Heart right ventricle (tissue), 16 donors: ENCODE measurements around the gene ZNF213. TPM values are rescaled to one million over a fixed set of nuclear protein-coding genes. Genes with fewer than 3 reads are reported as not detected.

ENCODE experiments used
- ATAC-seq, 8 donors: fragments of 200-7000 bp; cut with Tn5 transposase; one replicate each; pipeline ENCODE4 v1.9.1; 2020; ENCODE audit warnings: mild to moderate bottlenecking in 8 of 8, moderate library complexity in 8 of 8, moderate number of reproducible peaks in 1 of 8
- DNase-seq, 2 donors: peaks; one replicate each; pipeline ENCODE4 v3.0.0-alpha.2; 2020
- H3K27ac ChIP-seq, 10 donors: fragments of 200-600 bp; sonication (generic) in 2 of 10; one replicate each; pipeline versions ENCODE4 v1.5.0 to v1.8.0; 2020 to 2022; ENCODE audit warnings: mild to moderate bottlenecking in 3 of 10
- H3K27me3 ChIP-seq, 7 donors: fragments of 200-600 bp; one replicate each; pipeline ENCODE4 v1.8.0; 2021 to 2022; ENCODE audit warnings: mild to moderate bottlenecking in 2 of 7
- H3K36me3 ChIP-seq, 9 donors: fragments of 200-600 bp; sonication (generic) in 1 of 9; one replicate each; pipeline versions ENCODE4 v1.5.0 to v1.8.0; 2020 to 2022; ENCODE audit warnings: mild to moderate bottlenecking in 2 of 9
- H3K4me1 ChIP-seq, 9 donors: fragments of 200-600 bp; sonication (generic) in 1 of 9; one replicate each; pipeline versions ENCODE4 v1.5.0 to v1.8.0; 2020 to 2022; ENCODE audit warnings: mild to moderate bottlenecking in 4 of 9
- H3K4me3 ChIP-seq, 10 donors: fragments of 200-600 bp; sonication (generic) in 2 of 10; one replicate each; pipeline versions ENCODE4 v1.5.0 to v1.8.0; 2020 to 2022; ENCODE audit warnings: mild to moderate bottlenecking in 7 of 10, moderate library complexity in 2 of 10
- H3K9me3 ChIP-seq, 11 donors: fragments of 200-600 bp in 10 of 11; sonication (generic) in 2 of 11; one replicate each; pipeline versions ENCODE4 v1.5.0 to v1.8.0; 2013 to 2022; ENCODE audit warnings: mild to moderate bottlenecking in 2 of 11, control low read depth in 1 of 11, moderate library complexity in 1 of 11
- CTCF ChIP-seq, 9 donors: fragments of 200-600 bp; sonication (generic) in 2 of 9; IDR thresholded peaks; one replicate each; pipeline versions ENCODE4 v1.5.0 to v1.8.0; 2021 to 2022; ENCODE audit warnings: antibody characterized with exemption in 9 of 9, mild to moderate bottlenecking in 5 of 9, moderate library complexity in 1 of 9
- WGBS, 2 donors: extraction: QIAGEN DNeasy Blood & Tissue Kit; methylation state at CpG; one replicate each; pipeline ENCODE4 v1.1.7; 2013; ENCODE audit warnings: inconsistent platforms in 1 of 2; 5-methylcytosine and 5-hydroxymethylcytosine counted together
- intact Hi-C, 10 donors: fragments of 100-400 bp; cut with DNase I; formaldehyde crosslinking; loops; one replicate each; pipeline versions ENCODE4 v1.11.1 to v1.14.2; 2022
- polyA plus RNA-seq, 2 donors: library from polyadenylated mRNA; stranded (reverse); fragments of 200-250 nt; gene quantifications; one replicate each; pipeline ENCODE4 v1.2.3, GENCODE V29; 2013
- total RNA-seq, 10 donors: library from RNA; stranded (reverse); fragmentation: NEBNext Ultra II Directional in 3 of 10; extraction: Animal tissue kit (Norgen Biotek cat#: 25700) in 3 of 10; gene quantifications; one replicate each; pipeline versions ENCODE4 v1.2.1 to v1.2.4, GENCODE V29; 2021 to 2023
- donor health status: Arrhythmogenic right ventricular cardiomyopathy.
- donor health status: ischemic (EF 13 %, LVEDD 7.1; RV severe dilation, severe dysfunction).
- donor health status: healthy with polysubstance abuse.
- donor health status: DM: no; HTN: yes; CAD: no.
- donor health status: DM: no; HTN: no; CAD: no.
- donor health status: ischemic (EF 25% LVEDD 6.9; RV normal size, moderate dysfunction).
- donor health status: ischemic (EF 25% LVEDD 5.7; RV mildly dilated, moderate dysfunction).
- donor health status: healthy.
- donor health status: DM: yes; HTN: yes; CAD: no.
- donor health status: Ischemic cardiomyopathy.
- donor health status: ischemic (EF 35%, LVEDD 5.7; RV mildly dilated, moderate dysfunction).
- donor health status: nonischemic (EF 11% LVEDD 7.7; RV severe dilation, severe dysfunction).
- donor health status: DM: yes; HTN: yes; CAD: no.
- donor health status: PGD.
- donor health status: ischemic (EF 29% LVEDD 5.4; RV normal size, mild dysfunction).
- donor health status: nonischemic (EF 23%, LVEDD 6.1; RV moderate dilation, normal function).

The ZNF213 gene
- total and polyA plus RNA-seq, 12 donors: 5.9 to 10.1 (median 7.7) TPM

- H3K4me1 ChIP-seq: peaks cover 3 to 37% (median 22%) of the 10 kb centered on the region in 9 donors
- peaks cover 0 to 67% (median 27%) of the 10 kb centered on the region in 9 donors for H3K36me3 ChIP-seq
- intact Hi-C loops: no loop called here
- TF ChIP-seq CTCF (IDR thresholded peaks at IDR 0.05): no peak
- 94 to 95% methylated on average over 69 of the region's 69 CpGs for WGBS, 2 donors
- no peaks in the 10 kb centered on the region for H3K9me3 ChIP-seq
- H3K4me3 ChIP-seq: no peak overlapping the region
- ATAC-seq (no peak), DNase-seq (no peak)
- no peaks in the 10 kb centered on the region for H3K27me3 ChIP-seq
- no peak overlapping the region for H3K27ac ChIP-seq
Observed at GRCh38 chr16:3140603-3141427, 6.0 kb downstream of the ZNF213 start.

DNA sequence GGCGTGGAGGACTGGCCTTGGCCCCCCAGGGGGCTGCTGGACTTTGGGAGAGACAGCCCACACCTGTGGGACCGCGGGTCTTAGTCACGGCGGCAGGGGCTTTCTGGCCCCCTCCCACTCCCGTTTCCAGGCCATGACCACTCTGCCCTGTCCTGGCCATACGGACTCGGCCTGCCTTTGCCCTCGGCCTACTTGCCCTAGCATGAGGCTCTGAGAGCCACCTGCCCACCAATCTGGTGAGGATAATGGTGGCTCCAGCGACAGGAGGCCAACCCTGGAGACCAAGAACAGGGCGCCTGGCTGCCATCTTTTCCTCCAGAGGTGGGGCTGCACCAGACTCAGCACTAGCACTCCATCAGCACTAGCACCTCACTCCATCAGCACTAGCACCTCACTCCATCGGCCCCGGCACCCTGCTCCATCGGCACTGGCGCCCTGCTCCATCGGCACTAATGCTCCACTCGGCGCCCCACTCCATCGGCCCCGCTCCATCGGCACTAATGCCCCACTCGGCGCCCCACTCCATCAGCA lies 7.0 kb downstream of the ZNF213 start:
- Histone ChIP-seq H3K36me3 (peaks cover 0 to 65% (median 27%) of the 10 kb centered on the region in 9 donors), H3K9me3 (no peaks in the 10 kb centered on the region), H3K27me3 (no peaks in the 10 kb centered on the region), H3K27ac (no peak overlapping the region), H3K4me1 (peaks cover 0 to 33% (median 17%) of the 10 kb centered on the region in 9 donors), H3K4me3 (no peak overlapping the region)
- ATAC-seq: no peak
- WGBS, 2 donors: 97% methylated on average over 23 of the region's 23 CpGs
- no peak for DNase-seq
- intact Hi-C loops: no loop called here
- TF ChIP-seq CTCF (IDR thresholded peaks at IDR 0.05): no peak

DNA sequence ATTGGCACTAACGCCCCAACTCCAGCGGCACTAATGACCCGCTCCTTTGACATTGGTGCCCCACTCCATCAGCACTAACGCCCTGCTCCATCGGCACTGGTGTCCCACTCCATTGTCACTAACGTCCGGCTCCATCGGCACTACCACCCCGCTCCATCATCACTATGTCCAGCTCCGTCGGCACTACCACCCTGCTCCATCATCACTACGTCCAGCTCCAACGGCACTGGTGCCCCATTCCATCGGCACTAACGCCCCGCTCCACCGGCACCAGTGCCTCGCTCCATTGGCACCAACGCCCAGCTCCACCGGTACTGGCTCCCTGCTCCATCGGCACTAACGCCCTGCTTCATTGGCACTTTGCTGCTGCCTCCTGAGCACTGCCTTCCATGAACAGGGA lies 7.5 kb downstream of the ZNF213 start:
- Histone ChIP-seq H3K9me3 (no peaks in the 10 kb centered on the region), H3K4me1 (peaks cover 0 to 33% (median 17%) of the 10 kb centered on the region in 9 donors), H3K36me3 (peaks cover 0 to 60% (median 27%) of the 10 kb centered on the region in 9 donors), H3K27ac (peak overlapping the region in 6 of 10 donors; percentile 71 to 94 (median 86)), H3K4me3 (no peak overlapping the region), H3K27me3 (no peaks in the 10 kb centered on the region)
- intact Hi-C loops: no loop called here
- WGBS, 2 donors: 96 to 97% methylated on average over 22 of the region's 22 CpGs
- no peak for DNase-seq
- no peak for ATAC-seq
- no peak for TF ChIP-seq CTCF (IDR thresholded peaks at IDR 0.05)

DNA sequence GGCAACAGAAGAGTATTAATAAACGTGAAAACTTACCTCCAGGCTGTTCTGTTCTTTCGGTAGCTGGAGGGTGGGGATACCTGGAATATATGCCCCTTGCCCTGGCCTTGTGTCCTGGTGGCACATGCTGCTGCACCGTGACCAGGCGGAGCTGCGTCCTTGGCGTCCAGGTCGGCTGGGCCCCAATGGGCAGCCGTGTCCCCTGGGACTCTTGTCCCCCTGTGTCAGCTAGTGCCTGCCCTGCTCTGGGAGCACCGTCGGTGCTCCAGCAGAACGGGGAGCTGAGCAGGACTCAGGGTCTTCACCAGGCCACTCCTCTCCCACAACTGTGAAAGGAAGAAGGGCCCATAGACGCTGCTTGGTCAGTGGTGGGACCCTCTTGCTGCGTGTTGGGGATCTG lies 7.9 kb downstream of the ZNF213 start:
- H3K36me3 ChIP-seq: peaks cover 0 to 56% (median 27%) of the 10 kb centered on the region in 9 donors
- DNase-seq (no peak), ATAC-seq (no peak)
- peak overlapping the region; percentile 60 to 94 (median 84) for H3K27ac ChIP-seq
- intact Hi-C loops: no loop called here
- H3K4me3 ChIP-seq: no peak overlapping the region
- 91 to 92% methylated on average over 13 of the region's 13 CpGs for WGBS, 2 donors
- no peak for TF ChIP-seq CTCF (IDR thresholded peaks at IDR 0.05)
- no peaks in the 10 kb centered on the region for H3K27me3 ChIP-seq
- peaks cover 0 to 33% (median 17%) of the 10 kb centered on the region in 9 donors for H3K4me1 ChIP-seq
- H3K9me3 ChIP-seq: no peaks in the 10 kb centered on the region
